H1 (cell line): ENCODE results near the gene ZNF180. TPM values are rescaled to one million over a fixed set of nuclear protein-coding genes. Genes with fewer than 3 reads are reported as not detected.

Experiments
- CTCF ChIA-PET: fragments of 300-600 bp; sonication (Branson Sonifier 250); formaldehyde crosslinking; loops from one replicate; lab custom pipeline; 2021; ENCODE audit not compliant: partially characterized antibody; lab: Charles Lee
- POLR2A ChIA-PET: fragments of 300-600 bp; sonication (Branson Sonifier 250); formaldehyde crosslinking; loops from one replicate; lab custom pipeline; 2021; ENCODE audit warnings: inconsistent platforms; ENCODE audit not compliant: partially characterized antibody; lab: Charles Lee
- DNase-seq, 2 experiments: peaks; one replicate each; pipeline versions ENCODE4 v3.0.0 to v3.0.0-alpha.2; 2010 to 2022; ENCODE audit warnings: low spot score in 2 of 2, low read depth in 1 of 2, mixed read lengths in 1 of 2
- FAIRE-seq: peaks from 2 replicates; lab custom pipeline; 2011; peaks lifted over from hg19 to GRCh38; lab: Jason Lieb, UNC
- H2AFZ ChIP-seq: 2 replicates; pipeline ENCODE4 v1.8.1; 2012; ENCODE audit warnings: low read length, inconsistent platforms
- H2AK5ac ChIP-seq: 2 replicates; pipeline ENCODE4 v1.6.1; 2013; ENCODE audit warnings: low read depth, low read length
- H2BK120ac ChIP-seq: replicated peaks from 2 replicates; pipeline ENCODE3; 2013; ENCODE audit warnings: low read depth, low read length, inconsistent platforms
- H2BK12ac ChIP-seq: 2 replicates; pipeline ENCODE4 v1.6.1; 2013; ENCODE audit warnings: low read depth, low read length
- H2BK15ac ChIP-seq: 2 replicates; pipeline ENCODE4 v1.6.1; 2013; ENCODE audit warnings: low read length
- H2BK20ac ChIP-seq: 2 replicates; pipeline ENCODE4 v1.6.1; 2013; ENCODE audit warnings: low read length
- H2BK5ac ChIP-seq: 2 replicates; pipeline ENCODE4 v1.6.1; 2013; ENCODE audit warnings: low read depth, low read length
- H3K14ac ChIP-seq: 2 replicates; pipeline ENCODE4 v1.6.1; 2013; ENCODE audit warnings: inconsistent platforms; ENCODE audit not compliant: insufficient read length
- H3K18ac ChIP-seq: 2 replicates; pipeline ENCODE4 v1.6.1; 2013; ENCODE audit warnings: low read length; ENCODE audit errors: extremely low read depth
- H3K23ac ChIP-seq: 2 replicates; pipeline ENCODE4 v1.6.1; 2013; ENCODE audit warnings: inconsistent platforms; ENCODE audit not compliant: insufficient read length
- H3K23me2 ChIP-seq: 2 replicates; pipeline ENCODE4 v1.6.1; 2013; ENCODE audit warnings: low read depth, low read length
- H3K27ac ChIP-seq: 2 replicates; pipeline ENCODE4 v1.6.1; 2011; ENCODE audit warnings: low read depth, low read length, inconsistent platforms
- H3K27me3 ChIP-seq, 4 experiments: replicated peaks in 1 of 4; 1 replicate in 1 of 4; 2 replicates in 3 of 4; pipeline versions ENCODE4 v1.6.1 to v1.8.1; 2011 to 2013; ENCODE audit warnings: low read length in 3 of 4, mild to moderate bottlenecking in 3 of 4, inconsistent platforms in 2 of 4, mixed read lengths in 2 of 4, moderate library complexity in 1 of 4; ENCODE audit not compliant: control insufficient read depth in 3 of 4, insufficient read depth in 3 of 4; ENCODE audit errors: extremely low read depth in 1 of 4
- H3K36me3 ChIP-seq, 4 experiments: 2 replicates each; pipeline versions ENCODE4 v1.6.1 to v1.8.1; 2011 to 2013; ENCODE audit warnings: mild to moderate bottlenecking in 4 of 4, low read length in 3 of 4, moderate library complexity in 2 of 4, control low read depth in 1 of 4, inconsistent platforms in 1 of 4; ENCODE audit not compliant: insufficient read depth in 4 of 4, control insufficient read depth in 2 of 4
- H3K4ac ChIP-seq: replicated peaks from 2 replicates; pipeline ENCODE3; 2013; ENCODE audit warnings: low read length, low read depth, mixed read lengths, inconsistent platforms; ENCODE audit not compliant: insufficient read length
- H3K4me1 ChIP-seq, 4 experiments: replicated peaks in 1 of 4; 1 replicate in 1 of 4; 2 replicates in 3 of 4; pipeline versions ENCODE4 v1.6.1 to v1.8.1; 2011 to 2013; ENCODE audit warnings: low read length in 3 of 4, inconsistent platforms in 2 of 4, mixed read lengths in 1 of 4; ENCODE audit not compliant: insufficient read depth in 4 of 4, control insufficient read depth in 3 of 4
- H3K4me2 ChIP-seq, 2 experiments: 2 replicates each; pipeline versions ENCODE4 v1.6.1 to v1.8.1; 2011 to 2013; ENCODE audit warnings: low read depth in 2 of 2, low read length in 2 of 2, control low read depth in 1 of 2, inconsistent platforms in 1 of 2, mild to moderate bottlenecking in 1 of 2; ENCODE audit not compliant: insufficient read depth in 1 of 2
- H3K4me3 ChIP-seq, 4 experiments: fragments of 200-600, 300-600 bp in 1 of 4; sonication (generic), shearing (Covaris generic), sonication (Bioruptor Twin) in 1 of 4; 2 replicates each; pipeline versions ENCODE4 v1.5.1 to v1.8.1; 2011 to 2016; ENCODE audit warnings: low read length in 4 of 4, low read depth in 3 of 4, control low read depth in 2 of 4, inconsistent platforms in 2 of 4, mild to moderate bottlenecking in 2 of 4, mixed read lengths in 1 of 4, moderate library complexity in 1 of 4; ENCODE audit not compliant: insufficient read depth in 2 of 4; ENCODE audit errors: extremely low read depth in 1 of 4
- H3K56ac ChIP-seq: replicated peaks from 2 replicates; pipeline ENCODE3; 2013; ENCODE audit warnings: low read depth, mild to moderate bottlenecking, mixed read lengths, low read length, inconsistent platforms; ENCODE audit not compliant: insufficient read length
- H3K79me1 ChIP-seq: 2 replicates; pipeline ENCODE4 v1.6.1; 2013; ENCODE audit warnings: low read depth, low read length, control low read depth
- H3K79me2 ChIP-seq, 2 experiments: 2 replicates each; pipeline versions ENCODE4 v1.6.1 to v1.8.1; 2012 to 2013; ENCODE audit warnings: low read length in 2 of 2, mild to moderate bottlenecking in 2 of 2, inconsistent platforms in 1 of 2; ENCODE audit not compliant: insufficient read depth in 2 of 2, control insufficient read depth in 1 of 2
- H3K9ac ChIP-seq, 4 experiments: replicated peaks in 1 of 4; 1 replicate in 1 of 4; 2 replicates in 3 of 4; pipeline versions ENCODE4 v1.6.1 to v1.8.1; 2011 to 2013; ENCODE audit warnings: low read depth in 3 of 4, low read length in 3 of 4, control low read depth in 2 of 4, mild to moderate bottlenecking in 2 of 4, moderate library complexity in 2 of 4, inconsistent platforms in 1 of 4; ENCODE audit errors: extremely low read depth in 1 of 4
- H3K9me3 ChIP-seq, 2 experiments: 2 replicates each; pipeline versions ENCODE4 v1.6.1 to v1.8.1; 2012 to 2013; ENCODE audit warnings: mild to moderate bottlenecking in 2 of 2, moderate library complexity in 2 of 2, control low read depth in 1 of 2, inconsistent platforms in 1 of 2, low read depth in 1 of 2, low read length in 1 of 2, mixed read lengths in 1 of 2; ENCODE audit not compliant: insufficient read depth in 2 of 2
- H4K20me1 ChIP-seq, 2 experiments: replicated peaks in 1 of 2; 2 replicates each; pipeline versions ENCODE3 to v1.8.1; 2011 to 2013; ENCODE audit warnings: inconsistent platforms in 2 of 2, low read length in 2 of 2, mild to moderate bottlenecking in 1 of 2; ENCODE audit not compliant: insufficient read depth in 2 of 2, control insufficient read depth in 1 of 2
- H4K5ac ChIP-seq: 2 replicates; pipeline ENCODE4 v1.6.1; 2013; ENCODE audit warnings: low read length, low read depth, mixed read lengths, inconsistent platforms; ENCODE audit not compliant: insufficient read length
- H4K8ac ChIP-seq: 2 replicates; pipeline ENCODE4 v1.8.0; 2013; ENCODE audit warnings: mild to moderate bottlenecking, moderate library complexity, low read length, inconsistent platforms; ENCODE audit not compliant: insufficient read depth; ENCODE audit errors: extremely low read depth
- H4K91ac ChIP-seq: replicated peaks from 2 replicates; pipeline ENCODE3; 2013; ENCODE audit warnings: low read length, mixed read lengths, inconsistent platforms; ENCODE audit not compliant: insufficient read length
- HDAC6 ChIP-seq: IDR thresholded peaks from one replicate; pipeline ENCODE4 v1.7.1; 2012; ENCODE audit warnings: low read depth, mild to moderate bottlenecking, inconsistent platforms, low read length, moderate library complexity
- RXRA ChIP-seq: IDR thresholded peaks from 2 replicates; pipeline ENCODE4 v1.6.1; 2011; ENCODE audit warnings: low read depth, mild to moderate bottlenecking, low read length, moderate library complexity; ENCODE audit not compliant: insufficient read depth
- WGBS, 2 experiments: shearing (Covaris generic) in 1 of 2; methylation state at CpG; one replicate each; pipeline versions ENCODE4 v1.1.6 to v1.1.7; 2013 to 2015; ENCODE audit warnings: low lambda C conversion rate in 2 of 2, mixed read lengths in 2 of 2, inconsistent platforms in 1 of 2, low coverage in 1 of 2, missing lambda C conversion rate in 1 of 2; ENCODE audit not compliant: insufficient replicate concordance in 2 of 2, insufficient coverage in 1 of 2, insufficient read length in 1 of 2; ENCODE audit errors: extremely low coverage in 1 of 2, missing lambda C conversion rate in 1 of 2; 5-methylcytosine and 5-hydroxymethylcytosine counted together
- polyA plus RNA-seq, 7 experiments: library from polyadenylated mRNA; depleted of rRNA in 3 of 7; stranded (reverse) in 5 of 7; unstranded in 2 of 7; fragments of >200 nt in 5 of 7; fragments of 200-250 nt in 2 of 7; gene quantifications; 1 replicate in 5 of 7; 2 replicates in 1 of 7; 4 replicates in 1 of 7; pipeline versions ENCODE4 v1.2.1 to v1.2.3, GENCODE V29; 2011 to 2013; ENCODE audit warnings: missing spikeins in 2 of 7, mixed read lengths in 2 of 7
- total RNA-seq: library from RNA; stranded (reverse); fragmentation: NEBNext Ultra II Directional; extraction: Animal tissue kit (Norgen Biotek cat#: 25700); gene quantifications from 2 replicates; pipeline ENCODE4 v1.2.1, GENCODE V29; 2021

ZNF180 gene
- total and polyA plus RNA-seq, 2 of the 8 experiments (the other 6 are each of a cell fraction or from before 2014, with no cell fraction given): 1.3 to 8.5 TPM

GRCh38 chr19:44517146-44517545 lies 16.8 kb upstream of the ZNF180 start:
- Histone ChIP-seq H3K14ac (no peak overlapping the region), H3K36me3 (no peaks in the 10 kb centered on the region), H3K27ac (no peak overlapping the region), H3K4me1 (no peaks in the 10 kb centered on the region), H3K9me3 (peaks cover 30 to 40% of the 10 kb centered on the region in 2 experiments), H3K4me2 (no peak overlapping the region), H2BK120ac (no peak overlapping the region), H3K4me3 (no peak overlapping the region), H3K79me1 (no peaks in the 10 kb centered on the region), H4K8ac (no peak overlapping the region), H4K5ac (no peak overlapping the region), H3K9ac (no peak overlapping the region), H3K4ac (no peak overlapping the region), H3K27me3 (no peaks in the 10 kb centered on the region), H2AFZ (no peak overlapping the region), H2BK15ac (no peak overlapping the region), H3K23ac (no peak overlapping the region), H3K23me2 (peaks cover 8% of the 10 kb centered on the region; the same call in 1 of the 2 replicates), H3K56ac (no peak overlapping the region), H2AK5ac (no peak overlapping the region), H2BK20ac (no peak overlapping the region), H3K18ac (no peak overlapping the region), H4K20me1 (peaks cover 0 to 1% of the 10 kb centered on the region in 2 experiments), H4K91ac (no peak overlapping the region), H2BK5ac (no peak overlapping the region), H3K79me2 (0 out of 4 replicates have a peak, but pooled peaks cover 0 to 3% of the 10 kb centered on the region in 2 experiments), H2BK12ac (no peak overlapping the region)
- FAIRE-seq (no peak), DNase-seq (no peak)
- 76% methylated on average over 7 of the region's 7 CpGs; no CpG with 5 or more reads in 1 of the 2 experiments for WGBS, 2 experiments
- ChIA-PET POLR2A (no interaction called here), CTCF (interaction anchor here (1.3 kb wide), 1 partner anchor 135 kb away, joined by 3 read pairs; no protein-coding TSS in a partner anchor)
- TF ChIP-seq HDAC6 (no peak), RXRA (no peak)
